Measurements from ENCODE around the gene KLHDC8B.

DNA sequence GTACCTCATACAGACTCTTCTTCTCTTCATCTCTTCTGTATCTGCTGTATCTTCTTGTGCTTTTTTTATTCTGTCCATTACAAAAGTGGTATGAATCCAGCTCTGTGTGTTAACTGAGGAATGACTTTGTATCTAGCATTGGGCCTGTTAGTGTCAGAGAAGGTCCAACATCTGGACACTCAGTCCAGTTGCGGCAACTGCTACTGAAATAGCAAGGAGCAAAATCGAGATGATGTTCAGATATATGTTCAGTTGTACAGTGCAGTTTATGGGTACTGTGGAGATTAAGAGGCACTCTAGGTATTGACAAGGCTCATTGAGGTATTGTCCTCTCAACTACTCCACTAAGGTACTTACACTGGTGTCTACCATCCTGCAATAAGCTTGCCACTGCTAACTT lies 42.6 kb downstream of the KLHDC8B start:
- TF ChIP-seq CTCF (IDR thresholded peaks at IDR 0.05; ENCODE audit: low read depth, low read length, missing input control) (no peak), JUND (IDR thresholded peaks at IDR 0.05) (no peak), SP1 (IDR thresholded peaks at IDR 0.05) (no peak), YY1 (IDR thresholded peaks at IDR 0.05) (no peak), TAF1 (conservative IDR thresholded peaks at IDR 0.05) (no peak), MAX (IDR thresholded peaks at IDR 0.05) (no peak), EGR1 (IDR thresholded peaks at IDR 0.05; ENCODE audit: low read depth in 2 of 2) (no peak), REST (IDR thresholded peaks at IDR 0.05) (no peak), NR2F2 (IDR thresholded peaks at IDR 0.05) (no peak)
- TF ChIP-seq, protein P1, sequence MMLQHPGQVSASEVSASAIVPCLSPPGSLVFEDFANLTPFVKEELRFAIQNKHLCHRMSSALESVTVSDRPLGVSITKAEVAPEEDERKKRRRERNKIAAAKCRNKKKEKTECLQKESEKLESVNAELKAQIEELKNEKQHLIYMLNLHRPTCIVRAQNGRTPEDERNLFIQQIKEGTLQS (IDR thresholded peaks at IDR 0.05): no peak
